ENCODE data around the gene GGCX. TPM values are rescaled to one million over a fixed set of nuclear protein-coding genes. Genes with fewer than 3 reads are reported as not detected.
A peak's percentile ranks its signal among the peaks of the same experiment; 100 is the strongest.

Gene GGCX
- total and polyA plus RNA-seq, 2 of the 13 experiments (the other 11 are each of a cell fraction or from before 2014, with no cell fraction given) = 72.5 to 103 TPM

- Histone ChIP-seq H3K79me2 (ENCODE audit: insufficient read depth, low read length) (peaks cover 7% of the 10 kb centered on the region), H3K4me2 (ENCODE audit: low read depth, low read length) (peak overlapping the region; percentile 100), H3K4me1 (ENCODE audit: insufficient read depth, low read length) (peaks cover 80% of the 10 kb centered on the region), H3K4me3 (replicated peaks in 1 of 3; ENCODE audit: insufficient read depth in 1 of 3, low read depth in 2 of 3, low read length in 3 of 3) (peak overlapping the region; percentile 64 to 83 (median 65)), H3K9me3 (ENCODE audit: low read length) (no peaks in the 10 kb centered on the region), H3K27ac (ENCODE audit: extremely low read length, insufficient read depth, low read length) (peak overlapping the region; percentile 99), H4K20me1 (ENCODE audit: insufficient read depth, low read length) (no peaks in the 10 kb centered on the region), H2AFZ (ENCODE audit: low read length) (no peak overlapping the region), H3K27me3 (ENCODE audit: control insufficient read depth in 1 of 2, insufficient read depth in 2 of 2, low read length in 2 of 2) (no peaks in the 10 kb centered on the region), H3K36me3 (replicated peaks in 1 of 2; ENCODE audit: control insufficient read depth in 1 of 2, insufficient read depth in 2 of 2, low read length in 2 of 2) (peaks cover 0 to 7% of the 10 kb centered on the region in 2 experiments; a peak in 4 of 5 replicates), H3K9ac (ENCODE audit: insufficient read depth, low read depth, low read length) (peak overlapping the region; percentile 96)
- ATAC-seq (peak; percentile 17), FAIRE-seq (no peak), DNase-seq (ENCODE audit: low spot score) (peak; percentile 73)
- in situ Hi-C loops (cut with HindIII; ENCODE audit: extremely low pct_ligation_motif_present, low pct_unique_long_range_greater_than_20kb) = no loop called here
- BruUV-seq (replicated peaks) = TSS peak; percentile 88
- CTCF ChIA-PET (ENCODE audit: low intra/inter-chr PET ratio, low total read pairs) = no interaction called here
- WGBS (ENCODE audit: low lambda C conversion rate) = 45% methylated on average over 2 of the region's 16 CpGs
- intact Hi-C loops (cut with micrococcal nuclease; ENCODE audit: unreplicated experiment) = loop anchor here (2.0 kb wide), 2 partner anchors 25 to 33 kb away; partner anchors contain the start of gene USP39
- POLR2A ChIA-PET = interaction anchor here (1.0 to 22.7 kb wide), 6 partner anchors 11 to 164 kb away, joined by 3 to 795 read pairs (median 17); partner anchors contain the start of genes C2orf68, GGCX, MAT2A and RNF181
- TF ChIP-seq MBNL3 (CRISPR knock-in tag; conservative IDR thresholded peaks at IDR 0.05) (no peak), SALL2 (CRISPR knock-in tag; IDR thresholded peaks at IDR 0.05) (no peak), BORCS8-MEF2B (CRISPR knock-in tag; IDR thresholded peaks at IDR 0.05) (no peak), WIZ (CRISPR knock-in tag; IDR thresholded peaks at IDR 0.05) (no peak), HES4 (CRISPR knock-in tag; IDR thresholded peaks at IDR 0.05; ENCODE audit: borderline replicate concordance) (no peak), ZBTB7B (CRISPR knock-in tag; IDR thresholded peaks at IDR 0.05) (no peak), CEBPB (IDR thresholded peaks at IDR 0.05; ENCODE audit: borderline replicate concordance, low read depth, low read length) (peak; percentile 93), ZNF501 (CRISPR knock-in tag; IDR thresholded peaks at IDR 0.05) (peak; percentile 9; the same call in 1 of the 2 replicates), KDM4B (CRISPR knock-in tag; IDR thresholded peaks at IDR 0.05) (peak; percentile 17; the same call in 1 of the 2 replicates), MAFG (CRISPR knock-in tag; IDR thresholded peaks at IDR 0.05) (0 out of 2 replicates have a peak, but pooled peaks have one; percentile 23), KDM1A (CRISPR knock-in tag; IDR thresholded peaks at IDR 0.05) (peak; percentile 82), SOX5 (CRISPR knock-in tag; IDR thresholded peaks at IDR 0.05; ENCODE audit: borderline replicate concordance) (0 out of 2 replicates have a peak, but pooled peaks have one; percentile 48), SIN3B (IDR thresholded peaks at IDR 0.05; ENCODE audit: low read length) (no peak), RXRB (CRISPR knock-in tag; IDR thresholded peaks at IDR 0.05; ENCODE audit: borderline replicate concordance) (no peak), RBM22 (optimal IDR thresholded peaks at IDR 0.05; ENCODE audit: low read length) (peak; percentile 55), ZNF367 (CRISPR knock-in tag; IDR thresholded peaks at IDR 0.05; ENCODE audit: borderline replicate concordance) (no peak), HNF4G (IDR thresholded peaks at IDR 0.05; ENCODE audit: borderline replicate concordance, low read depth, low read length) (peak; percentile 36; the same call in 1 of the 2 replicates), HNF4G (CRISPR knock-in tag; IDR thresholded peaks at IDR 0.05; ENCODE audit: borderline replicate concordance, low read depth) (no peak), GLI4 (CRISPR knock-in tag; IDR thresholded peaks at IDR 0.05; ENCODE audit: borderline replicate concordance) (no peak), CBX5 (CRISPR knock-in tag; IDR thresholded peaks at IDR 0.05; ENCODE audit: borderline replicate concordance) (no peak), ZNF232 (CRISPR knock-in tag; IDR thresholded peaks at IDR 0.05; ENCODE audit: borderline replicate concordance) (peak; percentile 66; the same call in 1 of the 2 replicates), HIC2 (CRISPR knock-in tag; IDR thresholded peaks at IDR 0.05; ENCODE audit: low read depth) (no peak), ZNF597 (CRISPR knock-in tag; IDR thresholded peaks at IDR 0.05) (no peak), SP4 (CRISPR knock-in tag; IDR thresholded peaks at IDR 0.05) (0 out of 2 replicates have a peak, but pooled peaks have one; percentile 31)
Observed at GRCh38 chr2:85583667-85584353, 22.5 kb upstream of the GGCX start.

Data from HepG2 (cell line).